Rectal smooth muscle tissue (tissue), 1 donor: ENCODE measurements around the gene ZNF805.
"Not testable (repeated sequence)": the region's sequence is repeated elsewhere in the genome, so short reads cannot be mapped to it uniquely, and the experiment has no call there.

Experiments
- H3K27ac ChIP-seq: one replicate; pipeline ENCODE4 v1.7.0; 2013; ENCODE audit warnings: low read depth, low read length, inconsistent platforms
- H3K27me3 ChIP-seq: one replicate; pipeline ENCODE4 v1.7.0; 2013; ENCODE audit warnings: low read length; ENCODE audit not compliant: control insufficient read depth, insufficient read depth
- H3K36me3 ChIP-seq: one replicate; pipeline ENCODE4 v1.7.0; 2013; ENCODE audit warnings: low read length; ENCODE audit not compliant: control insufficient read depth, insufficient read depth
- H3K4me1 ChIP-seq: one replicate; pipeline ENCODE4 v1.7.0; 2013; ENCODE audit warnings: low read length; ENCODE audit not compliant: control insufficient read depth, insufficient read depth
- H3K4me3 ChIP-seq: one replicate; pipeline ENCODE4 v1.7.0; 2013; ENCODE audit warnings: low read length
- H3K9ac ChIP-seq: one replicate; pipeline ENCODE4 v1.7.0; 2013; ENCODE audit warnings: low read length

Gene ZNF805

GRCh38 chr19:57240311-57241090 lies at the start of gene ZNF805:
Gene ZNF805, plus strand, starts transcription at chr19:57240632. Its CDS starts 260 bp downstream, at chr19:57240892.
- no peaks in the 10 kb centered on the region for H3K27me3 ChIP-seq
- H3K4me1 ChIP-seq: peaks cover 10% of the 10 kb centered on the region
- H3K27ac ChIP-seq: peak within 1 kb of the TSS; percentile 93
- peak within 1 kb of the TSS; percentile 91 for H3K9ac ChIP-seq
- H3K4me3 ChIP-seq: peak within 1 kb of the TSS; percentile 86
- H3K36me3 ChIP-seq: peaks cover 12% of the 10 kb centered on the region

GRCh38 chr19:57191141-57192076 lies 49.0 kb upstream of the ZNF805 start, which contains the start of gene ZNF264:
Gene ZNF264, plus strand, starts transcription at chr19:57191500. Its CDS starts 414 bp downstream, at chr19:57191914.
- Histone ChIP-seq H3K36me3 (peaks cover 24% of the 10 kb centered on the region), H3K4me1 (peaks cover 7% of the 10 kb centered on the region), H3K4me3 (peak within 1 kb of the TSS; percentile 82), H3K27ac (peak within 1 kb of the TSS; percentile 88), H3K27me3 (no peaks in the 10 kb centered on the region), H3K9ac (peak within 1 kb of the TSS; percentile 87)

- Histone ChIP-seq H3K36me3 (peaks cover 30% of the 10 kb centered on the region), H3K27ac (peak overlapping the region; percentile 88), H3K9ac (peak overlapping the region; percentile 66), H3K4me1 (peaks cover 7% of the 10 kb centered on the region), H3K4me3 (peak overlapping the region; percentile 82), H3K27me3 (no peaks in the 10 kb centered on the region)
These were observed 48.4 kb upstream of the ZNF805 start for GRCh38 chr19:57192077-57192420.

GRCh38 chr19:57192993-57193392 lies 47.4 kb upstream of the ZNF805 start:
- peaks cover 31% of the 10 kb centered on the region for H3K36me3 ChIP-seq
- no peak overlapping the region for H3K9ac ChIP-seq
- H3K27ac ChIP-seq: no peak overlapping the region
- H3K4me1 ChIP-seq: peaks cover 7% of the 10 kb centered on the region
- H3K27me3 ChIP-seq: no peaks in the 10 kb centered on the region
- peak overlapping the region; percentile 40 for H3K4me3 ChIP-seq

- H3K27ac ChIP-seq, H3K27me3 ChIP-seq: not testable (repeated sequence)
- H3K36me3 ChIP-seq: peaks cover 44% of the 10 kb centered on the region
These were observed 42.6 kb upstream of the ZNF805 start for GRCh38 chr19:57197874-57198273.

GRCh38 chr19:57202160-57202559 lies 38.3 kb upstream of the ZNF805 start:
- H3K27me3 ChIP-seq: no peaks in the 10 kb centered on the region
- H3K4me3 ChIP-seq: peak overlapping the region; percentile 3
- H3K27ac ChIP-seq: no peak overlapping the region
- H3K4me1 ChIP-seq: no peaks in the 10 kb centered on the region
- no peak overlapping the region for H3K9ac ChIP-seq
- H3K36me3 ChIP-seq: peaks cover 26% of the 10 kb centered on the region

More at GRCh38 chr19:57197874-57198273, 42.6 kb upstream of the ZNF805 start:
- H3K9ac ChIP-seq, H3K4me3 ChIP-seq, H3K4me1 ChIP-seq: not testable (repeated sequence)

- Histone ChIP-seq H3K36me3 (peaks cover 44% of the 10 kb centered on the region), H3K27me3 (no peaks in the 10 kb centered on the region), H3K4me3 (no peak overlapping the region), H3K27ac (no peak overlapping the region), H3K9ac (no peak overlapping the region), H3K4me1 (no peaks in the 10 kb centered on the region)
These were observed 30.1 kb upstream of the ZNF805 start for GRCh38 chr19:57210381-57210780.

- no peak overlapping the region for H3K27ac ChIP-seq
- H3K36me3 ChIP-seq: peaks cover 37% of the 10 kb centered on the region
- H3K4me1 ChIP-seq: no peaks in the 10 kb centered on the region
- H3K27me3 ChIP-seq: no peaks in the 10 kb centered on the region
- H3K4me3 ChIP-seq: no peak overlapping the region
- H3K9ac ChIP-seq: no peak overlapping the region
These were observed 28.3 kb upstream of the ZNF805 start for GRCh38 chr19:57212109-57212508.

- Histone ChIP-seq H3K4me1 (no peaks in the 10 kb centered on the region), H3K36me3 (no peaks in the 10 kb centered on the region), H3K27me3 (no peaks in the 10 kb centered on the region), H3K9ac (no peak overlapping the region), H3K27ac (no peak overlapping the region), H3K4me3 (no peak overlapping the region)
These were observed 12.9 kb upstream of the ZNF805 start for GRCh38 chr19:57227502-57227901.

- Histone ChIP-seq H3K27me3 (no peaks in the 10 kb centered on the region), H3K27ac (no peak overlapping the region), H3K9ac (no peak overlapping the region), H3K4me3 (no peak overlapping the region), H3K36me3 (no peaks in the 10 kb centered on the region), H3K4me1 (no peaks in the 10 kb centered on the region)
These were observed 8.7 kb upstream of the ZNF805 start for GRCh38 chr19:57231686-57232085.

GRCh38 chr19:57233207-57233606 lies 7.2 kb upstream of the ZNF805 start:
- no peaks in the 10 kb centered on the region for H3K4me1 ChIP-seq
- no peak overlapping the region for H3K27ac ChIP-seq
- no peaks in the 10 kb centered on the region for H3K36me3 ChIP-seq
- no peak overlapping the region for H3K4me3 ChIP-seq
- H3K27me3 ChIP-seq: no peaks in the 10 kb centered on the region
- no peak overlapping the region for H3K9ac ChIP-seq

GRCh38 chr19:57239982-57240310 lies 486 bp upstream of the ZNF805 start:
- Histone ChIP-seq H3K36me3 (peaks cover 8% of the 10 kb centered on the region), H3K27ac (peak overlapping the region; percentile 93), H3K9ac (peak overlapping the region; percentile 91), H3K4me1 (peaks cover 10% of the 10 kb centered on the region), H3K27me3 (no peaks in the 10 kb centered on the region), H3K4me3 (peak overlapping the region; percentile 86)
